Mucosa of descending colon (tissue), 3 donors: ENCODE results near the gene PDLIM1. TPM values are rescaled to one million over a fixed set of nuclear protein-coding genes. Genes with fewer than 3 reads are reported as not detected.

ENCODE experiments used
- ATAC-seq: fragments of 200-7000 bp; cut with Tn5 transposase; one replicate; pipeline ENCODE4 v1.9.1; 2020; ENCODE audit warnings: mild to moderate bottlenecking, moderate library complexity
- DNase-seq, 3 donors: peaks; one replicate each; pipeline ENCODE4 v3.0.0-alpha.2; 2020
- H3K36me3 ChIP-seq: fragments of 200-600 bp; one replicate; pipeline ENCODE4 v1.8.0; 2021; ENCODE audit warnings: low read depth, mild to moderate bottlenecking
- H3K4me1 ChIP-seq: fragments of 200-600 bp; one replicate; pipeline ENCODE4 v1.8.0; 2021; ENCODE audit warnings: low read depth, mild to moderate bottlenecking
- H3K4me3 ChIP-seq: fragments of 200-600 bp; one replicate; pipeline ENCODE4 v1.8.0; 2021; ENCODE audit warnings: mild to moderate bottlenecking
- H3K9me3 ChIP-seq: fragments of 200-600 bp; one replicate; pipeline ENCODE4 v1.8.0; 2021; ENCODE audit warnings: mild to moderate bottlenecking
- intact Hi-C, 2 donors: fragments of 100-400 bp; cut with DNase I in 1 of 2; cut with micrococcal nuclease in 1 of 2; formaldehyde crosslinking; loops; one replicate each; pipeline versions ENCODE4 v1.11.0 to v1.11.1; 2022; cut with DNase I, micrococcal nuclease
- total RNA-seq, 3 donors: library from RNA; stranded (reverse); fragmentation: NEBNext Ultra II Directional in 2 of 3; extraction: Animal tissue kit (Norgen Biotek cat#: 25700) in 2 of 3; gene quantifications; one replicate each; pipeline versions ENCODE4 v1.2.1 to v1.2.4, GENCODE V29; 2021 to 2023
- TF ChIP-seq, protein P1 (sequence below): fragments of 200-600 bp; IDR thresholded peaks from one replicate; pipeline ENCODE4 v1.8.0; 2022; ENCODE audit warnings: antibody characterized with exemption, mild to moderate bottlenecking
- donor health status: DM: no; HTN: no; CAD: no; lungs with moderate emphysema.
- donor health status: DM: no; HTN: no; CAD: no.
- donor health status: DM: no; HTN: yes; CAD: no.

The PDLIM1 gene
- total RNA-seq, 3 donors from 2014 or later, result 177 to 434 (median 373) TPM

DNA sequence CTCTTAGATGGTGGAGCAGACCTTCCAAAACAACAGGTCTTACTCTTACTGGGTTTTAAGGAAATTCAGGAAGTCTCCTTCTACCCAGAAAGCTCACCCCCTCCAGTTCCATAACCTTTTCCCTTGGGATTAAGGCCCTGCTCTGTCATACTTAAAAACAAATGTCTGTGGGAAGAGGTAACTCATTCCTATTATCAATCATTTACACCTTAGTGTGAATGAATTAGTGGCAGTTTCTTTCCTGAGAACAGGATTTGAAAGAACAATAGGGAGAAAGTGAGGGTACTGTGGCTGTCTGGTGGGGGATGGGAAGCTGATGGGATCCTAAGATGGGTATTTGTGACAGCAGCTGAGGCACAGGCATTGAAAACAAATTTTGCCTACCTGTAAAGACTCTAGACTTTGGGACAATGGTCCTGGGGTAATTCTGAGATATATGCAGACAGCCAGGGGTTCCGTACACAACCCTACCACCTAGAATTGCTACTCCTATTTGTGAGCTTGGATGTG, 22.2 kb upstream of the PDLIM1 start:
- DNase-seq (no peak), ATAC-seq (no peak)
- Histone ChIP-seq H3K4me3 (no peak overlapping the region), H3K4me1 (peaks cover 16% of the 10 kb centered on the region), H3K36me3 (no peaks in the 10 kb centered on the region), H3K9me3 (no peaks in the 10 kb centered on the region)
- TF ChIP-seq, protein P1, sequence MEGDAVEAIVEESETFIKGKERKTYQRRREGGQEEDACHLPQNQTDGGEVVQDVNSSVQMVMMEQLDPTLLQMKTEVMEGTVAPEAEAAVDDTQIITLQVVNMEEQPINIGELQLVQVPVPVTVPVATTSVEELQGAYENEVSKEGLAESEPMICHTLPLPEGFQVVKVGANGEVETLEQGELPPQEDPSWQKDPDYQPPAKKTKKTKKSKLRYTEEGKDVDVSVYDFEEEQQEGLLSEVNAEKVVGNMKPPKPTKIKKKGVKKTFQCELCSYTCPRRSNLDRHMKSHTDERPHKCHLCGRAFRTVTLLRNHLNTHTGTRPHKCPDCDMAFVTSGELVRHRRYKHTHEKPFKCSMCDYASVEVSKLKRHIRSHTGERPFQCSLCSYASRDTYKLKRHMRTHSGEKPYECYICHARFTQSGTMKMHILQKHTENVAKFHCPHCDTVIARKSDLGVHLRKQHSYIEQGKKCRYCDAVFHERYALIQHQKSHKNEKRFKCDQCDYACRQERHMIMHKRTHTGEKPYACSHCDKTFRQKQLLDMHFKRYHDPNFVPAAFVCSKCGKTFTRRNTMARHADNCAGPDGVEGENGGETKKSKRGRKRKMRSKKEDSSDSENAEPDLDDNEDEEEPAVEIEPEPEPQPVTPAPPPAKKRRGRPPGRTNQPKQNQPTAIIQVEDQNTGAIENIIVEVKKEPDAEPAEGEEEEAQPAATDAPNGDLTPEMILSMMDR, result no peak
- intact Hi-C loops, result no loop called here

DNA sequence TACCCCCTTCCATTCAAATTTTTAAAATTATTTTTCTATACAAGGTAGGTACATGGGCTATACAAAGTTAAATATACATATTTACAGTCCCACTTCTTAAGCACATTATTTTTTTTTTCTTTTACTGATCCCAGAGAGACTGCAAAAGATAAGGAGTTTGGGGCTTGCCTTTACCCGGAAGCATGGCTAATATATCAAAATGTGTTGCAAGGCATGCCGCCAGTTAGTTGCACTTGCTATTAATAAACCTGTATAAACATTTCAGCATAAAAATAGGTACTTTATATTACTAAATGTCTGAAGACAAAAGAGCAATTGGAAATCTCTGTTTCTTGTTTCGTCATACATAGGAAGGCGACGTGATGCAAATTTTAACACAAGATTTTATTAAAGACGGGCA, 21.5 kb upstream of the PDLIM1 start:
- Histone ChIP-seq H3K9me3 (no peaks in the 10 kb centered on the region), H3K36me3 (no peaks in the 10 kb centered on the region), H3K4me1 (peaks cover 18% of the 10 kb centered on the region), H3K4me3 (no peak overlapping the region)
- TF ChIP-seq, protein P1, result no peak
- intact Hi-C loops, result no loop called here
- no peak for DNase-seq
- no peak for ATAC-seq

DNA sequence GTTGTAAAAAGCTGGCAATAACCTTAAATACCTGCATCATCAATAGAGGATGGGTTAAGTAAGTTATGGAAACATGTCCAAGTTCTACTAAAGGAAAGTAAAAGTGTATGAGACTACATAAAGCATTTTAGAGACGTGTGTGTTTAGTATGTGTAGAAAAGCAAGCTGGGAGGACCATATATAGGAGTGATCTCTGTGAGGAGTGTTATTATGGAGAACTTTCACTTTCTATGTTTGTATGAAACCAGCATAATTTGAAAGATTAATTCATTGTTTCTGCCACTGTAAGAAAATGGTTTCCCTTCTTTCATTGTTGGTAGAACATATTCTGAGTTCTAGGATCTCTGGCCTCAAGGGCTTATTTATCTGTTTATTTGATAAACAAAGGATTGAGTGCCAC, 19.2 kb upstream of the PDLIM1 start:
- Histone ChIP-seq H3K4me3 (no peak overlapping the region), H3K9me3 (no peaks in the 10 kb centered on the region), H3K36me3 (no peaks in the 10 kb centered on the region), H3K4me1 (peaks cover 20% of the 10 kb centered on the region)
- intact Hi-C loops, result no loop called here
- TF ChIP-seq, protein P1, result no peak
- DNase-seq, result no peak
- ATAC-seq, result peak; percentile 41

DNA sequence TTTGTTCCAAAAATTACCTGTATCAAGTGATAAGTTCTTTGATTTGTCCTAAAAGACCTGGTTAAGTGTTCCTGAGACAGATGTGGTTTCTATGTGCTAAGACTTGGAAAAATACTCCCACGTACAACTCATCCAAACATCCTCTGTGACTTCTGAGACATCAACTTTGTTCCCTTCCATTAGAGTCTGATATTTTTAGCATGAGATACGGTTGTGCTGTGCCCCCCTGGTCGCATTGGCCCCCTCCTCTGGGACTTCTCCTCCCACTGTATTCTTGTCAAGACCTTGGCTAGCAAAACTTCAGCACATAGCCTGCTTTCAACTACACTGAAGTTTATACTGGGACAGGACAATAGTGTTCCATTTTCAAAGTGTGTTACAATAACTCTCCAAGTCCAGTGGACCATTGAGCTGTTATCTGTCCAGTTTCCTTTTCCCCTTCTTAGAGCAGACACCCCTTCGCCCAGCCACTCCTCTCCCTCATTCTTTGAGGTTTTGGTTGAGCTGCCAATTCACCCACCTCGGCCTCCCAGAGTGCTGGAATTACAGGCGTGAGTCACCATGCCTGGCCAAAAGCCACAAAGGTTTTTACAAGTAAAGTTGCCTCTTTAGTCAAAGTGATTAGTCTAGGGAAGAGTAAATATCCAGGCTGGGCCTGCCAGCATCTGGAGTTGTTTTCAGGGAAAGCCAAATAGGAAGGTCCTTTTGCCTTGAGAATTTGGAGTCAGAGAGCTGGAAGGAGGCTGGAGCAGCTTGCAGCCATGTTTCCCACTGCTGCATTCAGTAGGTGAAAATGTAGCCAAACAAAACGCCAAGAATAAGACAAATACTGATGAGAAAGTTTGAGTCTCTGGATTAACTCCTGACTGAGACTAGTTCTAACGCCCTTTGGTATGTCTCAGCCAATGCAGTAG, 17.8 kb upstream of the PDLIM1 start:
- peaks cover 33% of the 10 kb centered on the region for H3K4me1 ChIP-seq
- ATAC-seq (peak; percentile 84), DNase-seq (peak; percentile 81 to 90 (median 84))
- no peaks in the 10 kb centered on the region for H3K36me3 ChIP-seq
- no peaks in the 10 kb centered on the region for H3K9me3 ChIP-seq
- intact Hi-C loops, result no loop called here
- no peak overlapping the region for H3K4me3 ChIP-seq
- TF ChIP-seq, protein P1, result no peak

DNA sequence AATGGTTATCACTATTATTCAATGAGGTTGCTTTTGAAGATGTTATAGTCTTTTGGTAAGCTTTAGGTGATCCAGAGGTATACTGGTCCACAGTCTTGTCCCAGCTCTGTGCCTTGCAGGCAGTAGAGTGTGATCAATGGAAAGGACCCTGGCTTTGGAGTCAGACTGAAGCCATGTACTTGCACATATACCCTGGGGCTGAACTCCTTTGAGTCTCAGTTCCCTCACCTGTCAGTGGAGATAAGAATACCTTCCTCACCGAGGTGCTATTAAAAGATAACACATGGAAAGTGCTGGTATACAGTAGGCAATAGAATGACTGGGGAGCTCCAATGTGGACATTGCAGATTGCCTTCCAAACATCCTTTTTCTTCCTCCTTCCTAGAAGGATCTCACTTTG, 16.0 kb upstream of the PDLIM1 start:
- no peaks in the 10 kb centered on the region for H3K9me3 ChIP-seq
- TF ChIP-seq, protein P1, result no peak
- H3K36me3 ChIP-seq, result no peaks in the 10 kb centered on the region
- DNase-seq, result no peak
- intact Hi-C loops, result no loop called here
- peaks cover 33% of the 10 kb centered on the region for H3K4me1 ChIP-seq
- no peak overlapping the region for H3K4me3 ChIP-seq
- ATAC-seq, result no peak
